ENCODE results near the gene FAM83G.

Gene FAM83G

GRCh38 chr17:18987862-18988545, 16.6 kb downstream of the FAM83G start:
- DNase-seq = no peak

- no peak for DNase-seq
These were observed 17.3 kb downstream of the FAM83G start for GRCh38 chr17:18987230-18987610.

- no peak for DNase-seq
These were observed 17.9 kb downstream of the FAM83G start for GRCh38 chr17:18986541-18987229.

- DNase-seq = no peak
These were observed 19.1 kb downstream of the FAM83G start for GRCh38 chr17:18985475-18985874.

GRCh38 chr17:18984273-18985114, 20.1 kb downstream of the FAM83G start:
- no peak for DNase-seq

GRCh38 chr17:18981642-18982424, 22.7 kb downstream of the FAM83G start:
- DNase-seq = no peak

DNA sequence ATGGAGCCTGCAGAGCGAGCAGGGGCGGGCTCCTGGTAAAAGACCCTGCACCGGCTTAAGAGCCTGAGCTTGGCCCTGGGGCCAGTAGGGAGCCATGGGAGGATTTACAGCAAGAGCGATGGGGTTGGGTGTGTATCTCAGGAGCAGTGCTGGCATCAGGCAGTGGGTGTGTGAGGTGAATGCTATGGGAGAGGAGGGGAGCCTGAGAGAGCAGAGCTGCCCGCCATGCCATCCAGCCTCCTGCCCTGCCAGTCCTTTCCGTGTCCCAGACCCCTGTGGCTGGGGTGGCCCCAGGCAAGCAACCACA, 23.3 kb downstream of the FAM83G start:
- DNase-seq = no peak

DNA sequence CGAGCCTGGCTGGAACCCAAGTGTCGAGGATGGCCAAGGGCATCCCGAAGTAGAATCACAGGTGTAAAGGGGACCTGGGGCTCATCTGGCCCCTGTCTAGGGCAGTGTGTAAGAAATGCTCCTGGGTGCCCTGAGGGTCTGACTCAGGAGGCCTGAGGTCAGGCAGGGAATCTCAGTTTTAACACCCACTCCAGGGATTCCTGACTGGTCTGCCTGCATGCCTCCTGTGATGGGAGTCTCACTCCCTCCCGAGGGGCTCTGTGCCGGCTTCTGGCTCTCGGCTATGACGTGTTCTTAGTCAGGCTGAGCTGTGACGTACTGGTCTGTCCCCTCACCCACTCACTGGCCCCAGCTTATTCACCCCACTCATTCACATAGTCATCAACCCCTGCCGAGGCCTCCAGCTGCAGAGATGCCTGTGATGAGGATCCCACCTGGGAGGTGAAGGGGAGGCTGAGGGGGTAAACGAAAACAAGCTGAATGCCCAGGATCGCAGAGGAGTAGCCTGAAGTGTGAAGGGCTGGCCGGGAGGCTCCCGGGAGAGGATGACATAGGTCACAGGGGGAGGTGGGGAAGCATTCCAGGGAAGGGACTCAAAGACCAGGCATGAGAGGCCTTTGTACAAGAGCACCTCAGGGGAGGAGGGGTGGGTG, 23.8 kb downstream of the FAM83G start:
- no peak for DNase-seq

DNA sequence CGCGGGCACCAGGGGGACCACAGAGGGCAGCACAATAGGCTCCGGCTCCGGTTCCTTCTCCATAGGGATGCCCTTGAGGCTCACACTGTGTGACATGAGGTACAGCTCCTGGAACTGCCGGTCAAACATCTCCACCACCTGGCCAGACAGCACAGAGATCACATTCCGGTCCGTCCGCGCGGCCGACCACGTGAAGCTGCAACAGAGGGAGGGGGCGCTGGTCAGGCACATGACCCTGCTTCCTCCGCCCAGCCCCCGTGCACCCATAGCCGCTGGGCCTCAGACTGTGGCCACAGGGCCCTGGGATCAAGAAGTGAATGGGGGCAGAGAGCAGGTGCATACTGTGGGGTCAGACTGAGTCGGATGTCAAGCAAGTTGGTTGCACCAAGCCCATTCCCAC, 25.9 kb downstream of the FAM83G start:
- DNase-seq = no peak

DNA sequence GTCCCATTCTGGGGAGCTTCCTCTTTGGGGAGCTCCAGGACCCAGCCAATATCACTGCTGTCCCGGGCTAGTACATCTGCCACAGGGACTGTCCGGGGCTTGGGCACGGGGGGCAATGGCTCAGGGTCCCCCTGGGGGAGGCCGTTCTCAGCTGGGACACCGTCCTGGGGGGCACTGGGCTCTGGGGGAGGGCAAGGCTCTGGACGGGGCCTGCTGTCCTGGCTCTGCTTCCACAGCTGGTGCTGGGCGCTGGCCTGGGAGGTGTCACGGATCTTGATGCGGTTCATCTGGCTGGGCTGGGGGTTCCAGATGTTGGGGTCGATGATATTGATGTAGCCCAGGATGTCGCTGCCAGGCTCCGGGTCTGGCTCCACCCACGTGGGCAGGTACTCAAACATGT, 26.5 kb downstream of the FAM83G start:
- DNase-seq = no peak

DNA sequence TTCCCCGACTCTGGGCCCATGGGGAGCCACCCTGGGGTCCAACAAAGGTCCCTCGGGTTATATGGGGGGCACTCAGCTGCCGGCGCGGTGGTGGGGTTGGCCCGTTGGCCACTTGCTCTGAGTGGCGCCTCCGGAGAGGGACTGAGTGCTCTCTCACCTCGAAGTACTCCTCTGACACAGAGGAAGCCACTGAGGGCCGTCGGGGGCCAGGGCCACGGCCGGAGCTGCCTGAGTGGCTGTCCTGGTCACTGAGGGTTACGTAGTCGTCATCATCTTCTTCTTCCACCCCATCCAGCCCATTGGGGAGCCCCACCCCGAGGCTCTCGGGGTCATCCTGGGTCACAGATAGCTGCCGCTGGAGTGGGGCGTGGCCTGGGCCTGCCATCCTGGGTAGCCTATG, 26.9 kb downstream of the FAM83G start:
- DNase-seq = no peak

DNA sequence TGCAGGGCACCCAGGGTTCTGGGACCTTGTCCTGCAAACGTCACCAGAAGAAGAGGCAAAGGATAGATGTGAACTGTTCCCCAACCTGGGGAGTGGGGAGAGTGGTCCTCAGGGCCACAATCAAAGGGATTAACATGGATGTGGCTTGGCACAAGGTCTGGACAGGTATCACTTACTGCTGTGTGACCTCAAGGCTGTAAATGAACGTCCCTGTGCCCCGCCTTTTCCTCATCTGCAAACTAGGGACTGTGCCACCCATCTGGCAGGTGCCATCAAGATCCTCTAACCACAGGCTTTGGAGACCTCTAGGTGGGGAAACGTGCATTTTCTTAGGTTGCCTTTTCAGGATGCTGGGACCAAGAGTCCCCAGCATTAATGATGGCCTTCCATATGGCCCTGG, 27.5 kb downstream of the FAM83G start:
- no peak for DNase-seq

GRCh38 chr17:18976201-18976600, 28.4 kb downstream of the FAM83G start:
- no peak for DNase-seq

DNA sequence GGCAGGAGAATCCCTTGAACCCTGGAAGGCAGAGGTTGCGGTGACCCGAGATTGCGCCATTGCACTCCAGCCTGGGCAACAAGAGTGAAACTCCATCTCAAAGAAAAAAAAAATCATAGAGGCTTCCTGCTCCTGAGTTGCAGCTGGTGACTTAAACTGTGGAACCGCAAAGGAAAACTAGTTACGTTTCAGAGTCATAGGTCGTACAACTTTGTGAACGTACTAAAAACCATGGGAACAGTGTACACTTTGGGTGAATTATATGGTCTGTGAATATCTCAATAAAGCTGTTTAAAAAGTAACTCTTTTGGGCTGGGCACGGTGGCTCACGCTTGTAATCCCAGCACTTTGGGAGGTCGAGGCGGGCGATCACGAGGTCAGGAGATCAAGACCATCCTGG, 29.0 kb downstream of the FAM83G start:
- no peak for DNase-seq

DNA sequence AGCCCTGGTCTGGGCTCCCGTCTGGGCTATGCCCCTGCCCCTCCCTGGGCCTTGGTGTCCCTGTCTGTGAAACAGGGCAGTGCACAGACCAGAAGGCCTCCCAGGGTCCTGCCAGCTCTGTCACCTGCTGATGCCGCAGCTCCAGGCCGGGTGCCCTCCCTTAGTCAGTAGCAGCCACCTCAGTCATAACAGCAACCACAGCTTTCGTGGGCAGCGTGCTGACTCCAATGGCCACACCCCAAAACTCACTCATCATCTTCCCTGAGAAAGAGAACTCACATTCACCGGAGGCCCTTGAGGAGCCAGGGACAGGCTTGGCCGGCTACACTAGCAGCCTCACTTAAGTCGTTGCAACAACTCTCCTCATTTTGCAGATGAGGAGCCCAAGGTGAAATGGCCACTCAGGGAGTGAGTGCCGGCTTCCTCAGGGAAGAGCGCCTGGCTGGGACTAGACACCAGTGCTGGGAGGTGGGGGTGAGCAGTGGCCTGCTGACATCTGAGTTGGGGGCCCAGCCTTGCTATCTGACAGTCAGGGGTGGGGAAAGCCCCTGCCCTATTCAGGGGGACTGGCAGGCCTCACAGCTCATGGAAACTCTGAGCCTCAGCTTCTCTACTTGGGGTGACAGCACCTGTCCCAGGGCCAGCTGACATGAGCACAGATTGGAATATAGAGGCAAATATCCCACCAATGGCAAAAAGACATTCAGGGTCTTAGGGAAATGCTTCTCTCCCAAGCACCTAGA, 30.0 kb downstream of the FAM83G start:
- no peak for DNase-seq

GRCh38 chr17:18971801-18972200, 32.8 kb downstream of the FAM83G start:
- DNase-seq = no peak

DNA sequence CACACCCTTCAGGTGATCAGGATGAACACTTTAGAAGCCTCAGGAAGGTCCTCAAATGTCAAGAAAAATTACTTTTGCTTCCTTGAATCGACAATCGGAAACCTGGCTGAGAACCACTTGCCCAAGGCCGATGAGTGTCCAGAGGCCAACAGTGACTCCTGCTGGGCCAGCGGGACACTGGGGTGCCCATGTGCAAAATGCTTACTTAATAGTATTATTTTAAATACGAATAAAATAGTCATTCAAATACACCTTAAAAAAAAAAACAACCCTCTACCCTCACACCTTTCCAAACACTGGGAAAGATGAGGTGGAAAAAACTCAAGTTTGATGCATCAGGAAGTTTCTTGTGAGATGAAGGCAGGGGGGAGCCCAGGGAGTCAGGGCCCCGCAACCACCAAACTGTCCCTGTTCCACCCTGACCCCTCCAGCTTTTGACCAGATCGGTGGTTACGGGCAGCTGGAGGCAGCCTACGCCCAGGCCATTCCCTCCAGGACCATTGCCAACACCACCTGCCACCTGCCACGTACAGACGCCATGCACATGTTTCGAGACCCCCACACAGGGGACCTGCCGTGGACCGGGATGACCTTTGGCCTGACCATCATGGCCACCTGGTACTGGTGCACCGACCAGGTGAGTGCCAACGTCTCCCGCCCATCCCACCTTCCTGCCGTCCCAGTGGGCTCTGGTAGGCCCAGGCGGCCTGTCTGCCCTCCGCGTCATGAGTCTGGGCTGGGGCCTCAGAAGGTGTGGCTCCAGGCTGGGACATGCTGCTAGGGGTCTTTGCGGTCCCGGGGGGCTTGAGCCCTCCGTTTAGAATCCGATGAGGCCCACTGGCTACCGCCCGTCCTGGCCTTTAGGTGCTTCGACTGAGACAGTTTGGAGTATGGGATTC, 33.7 kb downstream of the FAM83G start:
- DNase-seq = no peak

- no peak for DNase-seq
These were observed 35.3 kb downstream of the FAM83G start for GRCh38 chr17:18968945-18969887.

GRCh38 chr17:18968345-18968744, 36.2 kb downstream of the FAM83G start:
- no peak for DNase-seq

GRCh38 chr17:18967916-18968315, 36.6 kb downstream of the FAM83G start:
- DNase-seq = no peak

Measured in NCI-H2029 treated with DMSO at 0.1 percent for 48 hours (cell line).